Mucosa of rectum (tissue), 2 donors: ENCODE results near the gene MIGA2.

ENCODE experiments used
- H3K27ac ChIP-seq, 2 donors: one replicate each; pipeline ENCODE4 v1.7.0; 2013; ENCODE audit warnings: inconsistent platforms in 2 of 2, low read depth in 2 of 2, low read length in 2 of 2
- H3K27me3 ChIP-seq, 2 donors: one replicate each; pipeline ENCODE4 v1.7.0; 2013; ENCODE audit warnings: low read length in 2 of 2; ENCODE audit not compliant: control insufficient read depth in 2 of 2, insufficient read depth in 2 of 2
- H3K36me3 ChIP-seq, 2 donors: one replicate each; pipeline ENCODE4 v1.7.0; 2013; ENCODE audit warnings: low read length in 2 of 2; ENCODE audit not compliant: control insufficient read depth in 2 of 2, insufficient read depth in 2 of 2
- H3K4me1 ChIP-seq, 2 donors: one replicate each; pipeline ENCODE4 v1.7.0; 2013; ENCODE audit warnings: low read length in 2 of 2, mild to moderate bottlenecking in 1 of 2; ENCODE audit not compliant: control insufficient read depth in 2 of 2, insufficient read depth in 2 of 2
- H3K4me3 ChIP-seq, 2 donors: one replicate each; pipeline ENCODE4 v1.7.0; 2013; ENCODE audit warnings: low read length in 2 of 2
- H3K9ac ChIP-seq, 2 donors: one replicate each; pipeline ENCODE4 v1.7.0; 2013; ENCODE audit warnings: low read length in 2 of 2, low read depth in 1 of 2, mild to moderate bottlenecking in 1 of 2
- H3K9me3 ChIP-seq, 2 donors: one replicate each; pipeline ENCODE4 v1.7.0; 2013; ENCODE audit warnings: low read length in 2 of 2; ENCODE audit not compliant: control insufficient read depth in 2 of 2
- donor health status: healthy.
- donor health status: Normal muscosa, but diverticular disease.

MIGA2 gene

DNA sequence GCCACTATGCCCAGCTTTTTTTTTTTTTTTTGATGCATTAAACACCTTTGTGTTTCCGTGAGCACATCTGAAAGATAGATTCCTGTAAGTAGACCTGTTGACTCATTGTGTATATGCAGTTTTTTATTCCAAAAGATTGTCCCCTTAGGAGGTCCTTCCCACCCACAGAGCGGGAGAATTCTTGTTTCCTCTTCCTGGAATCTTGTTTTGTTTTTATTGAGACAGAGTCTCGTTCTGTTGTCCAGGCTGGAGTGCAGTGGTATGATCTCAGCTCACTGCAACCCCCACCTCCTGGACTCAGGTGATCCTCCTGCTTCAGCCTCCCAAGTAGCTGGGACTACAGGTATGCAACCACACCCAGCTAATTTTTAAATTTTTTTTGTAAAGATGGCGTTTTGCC, 82.4 kb downstream of the MIGA2 start:
- Histone ChIP-seq H3K27ac (no peak overlapping the region), H3K9me3 (no peaks in the 10 kb centered on the region), H3K9ac (no peak overlapping the region), H3K4me1 (no peaks in the 10 kb centered on the region), H3K27me3 (no peaks in the 10 kb centered on the region), H3K36me3 (peaks cover 23 to 24% of the 10 kb centered on the region in 2 donors), H3K4me3 (no peak overlapping the region)

DNA sequence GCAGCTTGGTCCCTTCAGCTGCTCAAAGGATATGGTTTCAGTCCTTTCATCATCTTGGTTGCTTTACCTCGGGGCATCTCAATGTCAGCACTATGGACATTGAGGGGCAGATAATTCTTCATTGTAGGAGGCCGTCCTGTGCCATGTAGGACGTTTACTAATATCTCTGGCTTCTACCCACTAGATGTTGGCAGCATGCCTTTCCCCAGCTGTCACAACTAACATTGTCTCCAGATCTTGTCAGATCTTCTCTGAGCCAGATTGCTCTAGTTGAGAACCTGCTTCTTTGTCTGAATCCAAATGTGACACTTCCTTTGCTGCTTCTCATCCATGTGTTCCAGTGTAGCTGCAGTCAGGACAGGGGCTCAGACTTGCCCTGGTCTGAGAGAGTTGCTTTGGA, 85.1 kb downstream of the MIGA2 start:
- no peak overlapping the region for H3K9ac ChIP-seq
- no peak overlapping the region for H3K4me3 ChIP-seq
- H3K27me3 ChIP-seq, result no peaks in the 10 kb centered on the region
- peaks cover 23 to 32% of the 10 kb centered on the region in 2 donors for H3K36me3 ChIP-seq
- H3K27ac ChIP-seq, result no peak overlapping the region
- no peaks in the 10 kb centered on the region for H3K9me3 ChIP-seq
- no peaks in the 10 kb centered on the region for H3K4me1 ChIP-seq
